Thyroid gland (tissue), 4 donors: ENCODE measurements around the gene MMP20.

Experiments
- POLR2A ChIP-seq, 2 donors: fragments of 450-650 bp; IDR thresholded peaks; one replicate each; pipeline ENCODE4 v1.6.1; 2017; ENCODE audit warnings: antibody characterized with exemption in 2 of 2, mild to moderate bottlenecking in 2 of 2, moderate library complexity in 1 of 2
- TF ChIP-seq, protein P1 (sequence below), 6 experiments: fragments of 200-600 bp in 3 of 6; fragments of 450-650 bp in 3 of 6; sonication (generic) in 3 of 6; IDR thresholded peaks; one replicate each; pipeline ENCODE4 v1.5.1; 2016 to 2019; ENCODE audit warnings: antibody characterized with exemption in 6 of 6, mild to moderate bottlenecking in 2 of 6, inconsistent platforms in 1 of 6, moderate library complexity in 1 of 6

- TF ChIP-seq POLR2A (IDR thresholded peaks at IDR 0.05), result no peak
- TF ChIP-seq, protein P1, sequence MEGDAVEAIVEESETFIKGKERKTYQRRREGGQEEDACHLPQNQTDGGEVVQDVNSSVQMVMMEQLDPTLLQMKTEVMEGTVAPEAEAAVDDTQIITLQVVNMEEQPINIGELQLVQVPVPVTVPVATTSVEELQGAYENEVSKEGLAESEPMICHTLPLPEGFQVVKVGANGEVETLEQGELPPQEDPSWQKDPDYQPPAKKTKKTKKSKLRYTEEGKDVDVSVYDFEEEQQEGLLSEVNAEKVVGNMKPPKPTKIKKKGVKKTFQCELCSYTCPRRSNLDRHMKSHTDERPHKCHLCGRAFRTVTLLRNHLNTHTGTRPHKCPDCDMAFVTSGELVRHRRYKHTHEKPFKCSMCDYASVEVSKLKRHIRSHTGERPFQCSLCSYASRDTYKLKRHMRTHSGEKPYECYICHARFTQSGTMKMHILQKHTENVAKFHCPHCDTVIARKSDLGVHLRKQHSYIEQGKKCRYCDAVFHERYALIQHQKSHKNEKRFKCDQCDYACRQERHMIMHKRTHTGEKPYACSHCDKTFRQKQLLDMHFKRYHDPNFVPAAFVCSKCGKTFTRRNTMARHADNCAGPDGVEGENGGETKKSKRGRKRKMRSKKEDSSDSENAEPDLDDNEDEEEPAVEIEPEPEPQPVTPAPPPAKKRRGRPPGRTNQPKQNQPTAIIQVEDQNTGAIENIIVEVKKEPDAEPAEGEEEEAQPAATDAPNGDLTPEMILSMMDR (IDR thresholded peaks at IDR 0.05), result no peak
Observed at GRCh38 chr11:102656528-102656927, 31.4 kb upstream of the MMP20 start.
